HUES64 (cell line): Measurements from ENCODE around the gene INPP5F.

ENCODE experiments used
- H3K27ac ChIP-seq: 2 replicates; pipeline ENCODE4 v1.7.0; 2013; ENCODE audit warnings: low read depth, low read length, inconsistent platforms
- H3K27me3 ChIP-seq: 2 replicates; pipeline ENCODE4 v1.6.1; 2013; ENCODE audit warnings: mild to moderate bottlenecking, low read length; ENCODE audit not compliant: insufficient read depth
- H3K36me3 ChIP-seq: 2 replicates; pipeline ENCODE4 v1.6.1; 2013; ENCODE audit warnings: mild to moderate bottlenecking, low read length; ENCODE audit not compliant: insufficient read depth
- H3K4me1 ChIP-seq: 2 replicates; pipeline ENCODE4 v1.6.1; 2013; ENCODE audit warnings: mild to moderate bottlenecking, low read length, moderate library complexity; ENCODE audit not compliant: insufficient read depth
- H3K4me3 ChIP-seq: 2 replicates; pipeline ENCODE4 v1.5.1; 2013; ENCODE audit warnings: mild to moderate bottlenecking, low read length, moderate library complexity
- H3K9ac ChIP-seq: 2 replicates; pipeline ENCODE4 v1.6.1; 2013; ENCODE audit warnings: mild to moderate bottlenecking, low read depth, low read length
- H3K9me3 ChIP-seq: 2 replicates; pipeline ENCODE4 v1.6.1; 2013; ENCODE audit warnings: low read depth, low read length; ENCODE audit not compliant: insufficient read depth
- WGBS: fragments of 150-250, 120-280 bp; methylation state at CpG from one replicate; pipeline ENCODE4 v1.1.7; 2013; ENCODE audit warnings: missing lambda C conversion rate; 5-methylcytosine and 5-hydroxymethylcytosine counted together

Gene INPP5F

DNA sequence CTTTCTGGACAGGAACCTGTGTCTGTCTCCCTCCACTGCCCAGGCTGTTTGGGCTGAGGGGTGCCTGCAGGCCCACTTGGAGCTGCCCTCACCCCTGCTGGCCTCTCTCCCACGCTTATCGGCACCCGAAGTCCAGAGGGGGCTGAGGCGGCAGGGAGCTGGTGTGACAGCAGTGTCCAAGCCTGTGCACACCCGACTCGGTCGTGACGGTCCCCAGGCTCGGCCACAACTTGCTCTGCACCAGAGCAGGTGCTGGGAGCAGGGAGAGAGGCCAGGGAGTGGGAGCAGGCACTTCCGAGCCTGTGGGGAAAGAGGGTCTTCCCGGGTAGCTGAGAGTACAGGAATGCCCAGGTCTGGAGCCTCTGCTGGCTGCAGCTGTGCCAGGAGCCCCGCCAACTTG, 23.0 kb downstream of the INPP5F start:
- 94% methylated on average over 11 of the region's 12 CpGs for WGBS
- no peak overlapping the region for H3K9ac ChIP-seq
- no peak overlapping the region for H3K4me3 ChIP-seq
- peaks cover 5% of the 10 kb centered on the region; the same call in 1 of the 2 replicates for H3K4me1 ChIP-seq
- H3K27me3 ChIP-seq, result no peaks in the 10 kb centered on the region
- peaks cover 11% of the 10 kb centered on the region for H3K9me3 ChIP-seq
- no peak overlapping the region for H3K27ac ChIP-seq
- H3K36me3 ChIP-seq, result no peaks in the 10 kb centered on the region

GRCh38 chr10:119749455-119749854, 23.6 kb downstream of the INPP5F start:
- no peaks in the 10 kb centered on the region for H3K27me3 ChIP-seq
- no peaks in the 10 kb centered on the region for H3K36me3 ChIP-seq
- no peak overlapping the region for H3K27ac ChIP-seq
- no peak overlapping the region for H3K4me3 ChIP-seq
- peaks cover 11% of the 10 kb centered on the region for H3K9me3 ChIP-seq
- no peak overlapping the region for H3K9ac ChIP-seq
- 95% methylated on average over 7 of the region's 7 CpGs for WGBS
- H3K4me1 ChIP-seq, result 0 out of 2 replicates have a peak, but pooled peaks cover 6% of the 10 kb centered on the region

DNA sequence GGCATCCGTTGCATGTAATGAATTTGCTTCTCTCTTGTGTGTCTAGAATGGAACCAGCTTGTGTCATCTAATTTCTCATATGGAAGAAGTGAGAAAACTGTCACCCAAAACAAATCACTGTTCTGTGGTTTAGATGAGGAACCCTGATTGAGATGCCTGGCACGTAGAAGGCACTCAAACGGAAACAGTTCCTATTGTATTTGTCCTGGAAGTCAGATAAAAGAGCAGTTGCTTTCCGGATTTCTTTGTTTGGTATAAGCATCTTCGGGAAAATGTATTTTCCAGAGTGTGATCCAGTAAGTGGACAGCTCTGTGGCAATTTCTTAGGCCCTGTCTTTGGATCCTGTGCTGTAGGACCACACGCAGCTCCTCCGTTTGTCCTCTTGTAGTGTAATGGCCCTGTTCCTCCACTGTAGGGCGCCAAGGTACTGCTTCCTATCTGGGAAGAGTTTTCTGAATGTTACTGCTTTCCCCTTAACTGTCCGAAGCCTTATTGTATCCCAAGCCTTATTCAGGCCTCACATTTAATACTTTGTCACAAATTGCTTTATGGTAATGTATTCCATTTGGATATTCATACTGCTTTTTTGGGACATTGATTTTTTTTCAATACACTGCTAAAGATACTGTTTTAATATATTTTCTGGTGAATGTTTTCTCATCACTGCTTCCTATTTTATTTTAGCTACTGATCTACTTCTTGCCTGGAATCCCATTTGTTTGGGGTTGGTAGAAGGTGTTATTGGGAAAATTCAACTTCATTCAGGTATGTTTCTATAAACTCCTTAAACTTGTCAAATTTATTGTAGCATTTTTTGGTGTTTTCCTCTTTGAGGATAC, 24.8 kb downstream of the INPP5F start:
- no peaks in the 10 kb centered on the region for H3K27me3 ChIP-seq
- 38% methylated on average over 9 of the region's 9 CpGs for WGBS
- H3K36me3 ChIP-seq, result no peaks in the 10 kb centered on the region
- H3K4me3 ChIP-seq, result no peak overlapping the region
- H3K9me3 ChIP-seq, result peaks cover 11% of the 10 kb centered on the region
- no peak overlapping the region for H3K27ac ChIP-seq
- peaks cover 11% of the 10 kb centered on the region; the same call in 1 of the 2 replicates for H3K4me1 ChIP-seq
- no peak overlapping the region for H3K9ac ChIP-seq

- Histone ChIP-seq H3K9ac (no peak overlapping the region), H3K36me3 (no peaks in the 10 kb centered on the region), H3K4me3 (no peak overlapping the region), H3K9me3 (peaks cover 2% of the 10 kb centered on the region), H3K4me1 (peaks cover 11% of the 10 kb centered on the region; the same call in 1 of the 2 replicates), H3K27me3 (no peaks in the 10 kb centered on the region), H3K27ac (no peak overlapping the region)
- WGBS, result 80% methylated on average over 2 of the region's 2 CpGs
These were observed 27.5 kb downstream of the INPP5F start for GRCh38 chr10:119753309-119753708.

- 92% methylated on average over 5 of the region's 5 CpGs for WGBS
- Histone ChIP-seq H3K4me3 (no peak overlapping the region), H3K9ac (no peak overlapping the region), H3K36me3 (no peaks in the 10 kb centered on the region), H3K9me3 (no peaks in the 10 kb centered on the region), H3K27me3 (no peaks in the 10 kb centered on the region), H3K4me1 (peaks cover 11% of the 10 kb centered on the region; the same call in 1 of the 2 replicates), H3K27ac (no peak overlapping the region)
These were observed 28.2 kb downstream of the INPP5F start for GRCh38 chr10:119754085-119754484.

GRCh38 chr10:119754936-119755335, 29.1 kb downstream of the INPP5F start:
- peaks cover 11% of the 10 kb centered on the region; the same call in 1 of the 2 replicates for H3K4me1 ChIP-seq
- no peaks in the 10 kb centered on the region for H3K27me3 ChIP-seq
- no peaks in the 10 kb centered on the region for H3K9me3 ChIP-seq
- H3K9ac ChIP-seq, result no peak overlapping the region
- no peak overlapping the region for H3K27ac ChIP-seq
- no peaks in the 10 kb centered on the region for H3K36me3 ChIP-seq
- whole genome bisulfite sequencing, result 98% methylated on average over 4 of the region's 4 CpGs
- no peak overlapping the region for H3K4me3 ChIP-seq

DNA sequence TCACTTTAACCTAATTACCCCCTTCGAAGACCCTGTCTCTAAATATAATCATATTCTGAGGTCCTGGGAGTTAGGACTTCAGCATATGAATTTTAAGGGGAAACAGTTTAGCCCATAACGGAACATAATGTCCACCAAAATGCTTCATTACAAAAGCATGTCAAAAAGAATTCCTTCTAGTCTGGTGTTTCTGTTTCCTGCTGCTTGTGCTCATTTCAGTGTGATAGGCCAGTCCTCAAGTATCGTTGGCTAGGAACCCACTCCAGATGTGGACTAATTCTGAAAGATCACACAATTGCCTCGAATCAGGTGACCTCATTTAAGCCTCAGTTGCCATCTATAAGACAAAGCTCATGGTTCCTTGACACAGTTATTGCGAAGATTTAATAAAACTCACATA, 29.6 kb downstream of the INPP5F start:
- H3K36me3 ChIP-seq, result no peaks in the 10 kb centered on the region
- no peak overlapping the region for H3K9ac ChIP-seq
- H3K4me3 ChIP-seq, result no peak overlapping the region
- WGBS, result 94% methylated on average over 5 of the region's 5 CpGs
- H3K9me3 ChIP-seq, result no peaks in the 10 kb centered on the region
- H3K27me3 ChIP-seq, result no peaks in the 10 kb centered on the region
- peaks cover 11% of the 10 kb centered on the region; the same call in 1 of the 2 replicates for H3K4me1 ChIP-seq
- no peak overlapping the region for H3K27ac ChIP-seq

- H3K36me3 ChIP-seq, result no peaks in the 10 kb centered on the region
- no peak overlapping the region for H3K9ac ChIP-seq
- no peak overlapping the region for H3K4me3 ChIP-seq
- H3K4me1 ChIP-seq, result peaks cover 11% of the 10 kb centered on the region; the same call in 1 of the 2 replicates
- 98% methylated on average over 5 of the region's 5 CpGs for WGBS
- no peaks in the 10 kb centered on the region for H3K27me3 ChIP-seq
- no peaks in the 10 kb centered on the region for H3K9me3 ChIP-seq
- H3K27ac ChIP-seq, result no peak overlapping the region
These were observed 32.8 kb downstream of the INPP5F start for GRCh38 chr10:119758448-119759195.

DNA sequence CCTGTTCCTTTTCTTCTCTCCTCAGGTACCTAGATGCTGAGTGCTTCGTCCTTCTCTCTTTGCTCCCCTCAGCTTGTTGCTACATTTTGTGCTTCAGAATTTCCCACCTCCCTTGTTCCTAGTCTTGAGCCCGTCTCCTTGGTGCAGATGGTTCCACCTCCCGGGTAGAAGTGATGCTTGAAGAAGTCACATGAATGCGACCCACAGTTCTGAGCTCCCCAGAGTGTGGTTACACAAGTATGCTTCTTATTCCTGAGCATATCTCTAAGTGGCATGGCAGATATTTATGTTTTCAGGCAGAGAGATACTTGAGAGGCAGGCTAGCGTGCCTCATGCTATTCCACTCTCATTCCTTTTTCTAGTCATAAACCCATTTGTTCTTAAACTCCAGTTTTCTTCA, 34.0 kb downstream of the INPP5F start:
- WGBS, result 96% methylated on average over 5 of the region's 5 CpGs
- Histone ChIP-seq H3K27me3 (no peaks in the 10 kb centered on the region), H3K4me1 (peaks cover under 1% of the 10 kb centered on the region; the same call in 1 of the 2 replicates), H3K9me3 (no peaks in the 10 kb centered on the region), H3K27ac (no peak overlapping the region), H3K9ac (no peak overlapping the region), H3K4me3 (no peak overlapping the region), H3K36me3 (no peaks in the 10 kb centered on the region)

DNA sequence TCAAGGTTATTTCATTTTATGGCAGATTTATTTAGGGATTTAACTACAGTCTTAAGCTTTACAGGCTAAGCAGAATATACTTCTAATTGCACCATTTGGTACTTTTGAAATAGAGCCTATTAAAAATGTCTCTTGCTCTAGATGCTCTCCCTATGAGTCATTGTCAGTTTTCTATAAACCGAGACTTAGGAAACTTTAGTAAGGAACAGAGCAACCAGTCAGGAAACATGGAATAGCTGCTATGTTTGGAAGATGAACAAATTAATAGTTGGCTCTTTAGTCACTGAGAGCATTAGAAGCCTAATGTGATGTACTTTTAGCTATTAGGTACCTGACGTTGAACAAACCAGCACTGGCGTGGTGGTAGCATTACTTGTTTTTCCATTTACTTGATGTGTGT, 35.3 kb downstream of the INPP5F start:
- no peaks in the 10 kb centered on the region for H3K27me3 ChIP-seq
- WGBS, result 100% methylated on average over 3 of the region's 3 CpGs
- no peaks in the 10 kb centered on the region for H3K4me1 ChIP-seq
- no peak overlapping the region for H3K27ac ChIP-seq
- no peak overlapping the region for H3K4me3 ChIP-seq
- no peaks in the 10 kb centered on the region for H3K36me3 ChIP-seq
- no peak overlapping the region for H3K9ac ChIP-seq
- H3K9me3 ChIP-seq, result no peaks in the 10 kb centered on the region

DNA sequence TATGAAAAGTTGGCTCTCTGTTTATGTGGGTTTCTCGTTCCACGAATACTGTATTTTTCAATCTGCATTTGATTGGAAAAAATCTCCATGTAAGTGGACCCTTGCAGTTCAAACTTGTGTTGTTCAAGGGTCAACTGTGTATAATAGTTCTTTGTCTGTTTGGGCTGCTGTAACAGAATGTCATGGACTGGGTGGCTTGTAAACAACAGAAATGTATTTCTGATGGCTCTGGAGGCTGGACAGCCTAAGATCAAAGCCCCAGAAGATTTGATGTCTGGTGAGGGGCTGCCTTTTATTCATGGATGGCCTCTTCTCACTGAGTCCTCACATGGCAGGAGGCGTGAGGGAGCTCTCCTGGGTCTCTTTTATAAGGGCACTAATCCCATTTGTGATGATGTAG, 36.2 kb downstream of the INPP5F start:
- Histone ChIP-seq H3K27ac (no peak overlapping the region), H3K4me3 (no peak overlapping the region), H3K4me1 (no peaks in the 10 kb centered on the region), H3K27me3 (no peaks in the 10 kb centered on the region), H3K36me3 (no peaks in the 10 kb centered on the region), H3K9ac (no peak overlapping the region), H3K9me3 (no peaks in the 10 kb centered on the region)
- 99% methylated on average over 3 of the region's 3 CpGs for WGBS
